HEK293 (cell line): Measurements from ENCODE around the gene ANO2.
"Not testable (repeated sequence)": the region's sequence is repeated elsewhere in the genome, so short reads cannot be mapped to it uniquely, and the experiment has no call there.

ENCODE experiments used
- KLF7 ChIP-seq: fragments of 450-650 bp; formaldehyde crosslinking; IDR thresholded peaks from 2 replicates; pipeline ENCODE4 v1.5.1; 2016; ENCODE audit warnings: missing biosample characterization, missing genetic modification characterization, borderline replicate concordance
- SETDB1 ChIP-seq: IDR thresholded peaks from one replicate; pipeline ENCODE4 v1.6.1; 2017; ENCODE audit warnings: mild to moderate bottlenecking, low read length, moderate library complexity, mixed read lengths; ENCODE audit not compliant: insufficient read length
- YY1 ChIP-seq: fragments of 450-650 bp; formaldehyde crosslinking; IDR thresholded peaks from 2 replicates; pipeline ENCODE4 v1.5.1; 2018; ENCODE audit warnings: missing biosample characterization, missing genetic modification characterization
- ZFP37 ChIP-seq: fragments of 450-650 bp; formaldehyde crosslinking; IDR thresholded peaks from 2 replicates; pipeline ENCODE4 v1.5.1; 2016; ENCODE audit warnings: missing biosample characterization, missing genetic modification characterization
- ZNF324 ChIP-seq: fragments of 450-650 bp; formaldehyde crosslinking; IDR thresholded peaks from 2 replicates; pipeline ENCODE4 v1.5.1; 2016; ENCODE audit warnings: missing biosample characterization, missing genetic modification characterization
- ZNF473 ChIP-seq: fragments of 450-650 bp; formaldehyde crosslinking; IDR thresholded peaks from 2 replicates; pipeline ENCODE4 v1.5.1; 2017; ENCODE audit warnings: missing biosample characterization, missing genetic modification characterization
- TF ChIP-seq, protein P1 (sequence below): fragments of 450-650 bp; formaldehyde crosslinking; IDR thresholded peaks from 2 replicates; pipeline ENCODE4 v1.5.1; 2016; ENCODE audit warnings: missing biosample characterization, missing genetic modification characterization

- TF ChIP-seq, protein P1, sequence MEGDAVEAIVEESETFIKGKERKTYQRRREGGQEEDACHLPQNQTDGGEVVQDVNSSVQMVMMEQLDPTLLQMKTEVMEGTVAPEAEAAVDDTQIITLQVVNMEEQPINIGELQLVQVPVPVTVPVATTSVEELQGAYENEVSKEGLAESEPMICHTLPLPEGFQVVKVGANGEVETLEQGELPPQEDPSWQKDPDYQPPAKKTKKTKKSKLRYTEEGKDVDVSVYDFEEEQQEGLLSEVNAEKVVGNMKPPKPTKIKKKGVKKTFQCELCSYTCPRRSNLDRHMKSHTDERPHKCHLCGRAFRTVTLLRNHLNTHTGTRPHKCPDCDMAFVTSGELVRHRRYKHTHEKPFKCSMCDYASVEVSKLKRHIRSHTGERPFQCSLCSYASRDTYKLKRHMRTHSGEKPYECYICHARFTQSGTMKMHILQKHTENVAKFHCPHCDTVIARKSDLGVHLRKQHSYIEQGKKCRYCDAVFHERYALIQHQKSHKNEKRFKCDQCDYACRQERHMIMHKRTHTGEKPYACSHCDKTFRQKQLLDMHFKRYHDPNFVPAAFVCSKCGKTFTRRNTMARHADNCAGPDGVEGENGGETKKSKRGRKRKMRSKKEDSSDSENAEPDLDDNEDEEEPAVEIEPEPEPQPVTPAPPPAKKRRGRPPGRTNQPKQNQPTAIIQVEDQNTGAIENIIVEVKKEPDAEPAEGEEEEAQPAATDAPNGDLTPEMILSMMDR (tag by site-specific recombination) = not testable (repeated sequence)
- TF ChIP-seq KLF7 (tag by site-specific recombination); YY1 (tag by site-specific recombination); ZFP37 (tag by site-specific recombination); SETDB1; ZNF473 (tag by site-specific recombination); ZNF324 (tag by site-specific recombination): not testable (repeated sequence)
These were observed 126.2 kb downstream of the ANO2 start for GRCh38 chr12:5818877-5819276.
